HEK293 (cell line): Measurements from ENCODE around the gene BMPR1A.

Experiments used
- CTCF ChIA-PET: fragments of 350-600 bp; formaldehyde crosslinking; extraction: SDS; loops from one replicate; lab custom pipeline; 2021; ENCODE audit warnings: antibody characterized with exemption; lab: Yijun Ruan, JAX
- POLR2A ChIA-PET: fragments of 300-600 bp; formaldehyde crosslinking; extraction: SDS; loops from one replicate; lab custom pipeline; 2020; ENCODE audit warnings: antibody characterized with exemption, inconsistent platforms; lab: Yijun Ruan, JAX
- H3K27ac ChIP-seq: fragments of 200-500 bp; sonication (Bioruptor generic); 2 replicates; pipeline ENCODE4 v1.5.1; 2014; ENCODE audit warnings: low read depth, low read length, control low read depth, inconsistent platforms; ENCODE audit errors: extremely low read depth
- H3K36me3 ChIP-seq, 2 experiments: fragments of 200-500 bp in 1 of 2; sonication (Bioruptor generic) in 1 of 2; 1 replicate in 1 of 2; 2 replicates in 1 of 2; pipeline ENCODE4 v1.5.1; 2014 to 2017; ENCODE audit warnings: inconsistent platforms in 2 of 2, low read length in 2 of 2; ENCODE audit not compliant: control insufficient read depth in 2 of 2, insufficient read depth in 1 of 2
- H3K4me1 ChIP-seq: fragments of 200-500 bp; sonication (Bioruptor generic); 2 replicates; pipeline ENCODE4 v1.5.1; 2014; ENCODE audit warnings: mild to moderate bottlenecking, low read length, inconsistent platforms; ENCODE audit not compliant: control insufficient read depth, insufficient read depth
- H3K4me3 ChIP-seq: 2 replicates; pipeline ENCODE4 v1.5.1; 2011; ENCODE audit warnings: low read depth, mild to moderate bottlenecking, control low read depth, low read length, moderate library complexity
- H3K9me3 ChIP-seq: fragments of 200-500 bp; sonication (Bioruptor generic); 2 replicates; pipeline ENCODE4 v1.5.1; 2014; ENCODE audit warnings: low read depth, low read length, inconsistent platforms; ENCODE audit not compliant: control insufficient read depth, insufficient read depth
- KLF1 ChIP-seq: fragments of 450-650 bp; formaldehyde crosslinking; IDR thresholded peaks from 2 replicates; pipeline ENCODE4 v1.5.1; 2016; ENCODE audit warnings: missing biosample characterization, missing genetic modification characterization
- MZF1 ChIP-seq: fragments of 450-650 bp; formaldehyde crosslinking; IDR thresholded peaks from 2 replicates; pipeline ENCODE4 v1.5.1; 2017; ENCODE audit warnings: missing biosample characterization, missing genetic modification characterization, borderline replicate concordance
- REPIN1 ChIP-seq: fragments of 450-650 bp; formaldehyde crosslinking; IDR thresholded peaks from 2 replicates; pipeline ENCODE4 v1.5.1; 2017; ENCODE audit warnings: missing biosample characterization, missing genetic modification characterization, low read depth
- ZBTB6 ChIP-seq: fragments of 450-650 bp; formaldehyde crosslinking; IDR thresholded peaks from 2 replicates; pipeline ENCODE4 v1.5.1; 2017; ENCODE audit warnings: missing biosample characterization, missing genetic modification characterization
- ZBTB8A ChIP-seq: fragments of 450-650 bp; formaldehyde crosslinking; IDR thresholded peaks from 2 replicates; pipeline ENCODE4 v1.5.1; 2016; ENCODE audit warnings: missing biosample characterization, missing genetic modification characterization
- ZFP41 ChIP-seq: fragments of 450-650 bp; formaldehyde crosslinking; IDR thresholded peaks from 2 replicates; pipeline ENCODE4 v1.5.1; 2016; ENCODE audit warnings: missing biosample characterization, missing genetic modification characterization, borderline replicate concordance
- ZFP69B ChIP-seq: fragments of 450-650 bp; formaldehyde crosslinking; IDR thresholded peaks from 2 replicates; pipeline ENCODE4 v1.5.1; 2016; ENCODE audit warnings: missing biosample characterization, missing genetic modification characterization
- ZNF18 ChIP-seq: fragments of 450-650 bp; formaldehyde crosslinking; IDR thresholded peaks from 2 replicates; pipeline ENCODE4 v1.5.1; 2016; ENCODE audit warnings: missing biosample characterization, missing genetic modification characterization
- ZNF23 ChIP-seq: fragments of 450-650 bp; formaldehyde crosslinking; IDR thresholded peaks from 2 replicates; pipeline ENCODE4 v1.5.1; 2016; ENCODE audit warnings: missing biosample characterization, missing genetic modification characterization, borderline replicate concordance
- ZNF341 ChIP-seq: fragments of 450-650 bp; formaldehyde crosslinking; IDR thresholded peaks from 2 replicates; pipeline ENCODE4; 2016; ENCODE audit warnings: low read depth, missing biosample characterization, missing genetic modification characterization
- ZNF354C ChIP-seq: fragments of 450-650 bp; formaldehyde crosslinking; IDR thresholded peaks from 2 replicates; pipeline ENCODE4 v1.5.1; 2016; ENCODE audit warnings: missing biosample characterization, missing genetic modification characterization, low read depth, borderline replicate concordance
- ZNF362 ChIP-seq: fragments of 450-650 bp; formaldehyde crosslinking; IDR thresholded peaks from 2 replicates; pipeline ENCODE4 v1.5.1; 2016; ENCODE audit warnings: missing biosample characterization, missing genetic modification characterization
- ZNF449 ChIP-seq: fragments of 450-650 bp; formaldehyde crosslinking; IDR thresholded peaks from 2 replicates; pipeline ENCODE4 v1.5.1; 2017; ENCODE audit warnings: missing biosample characterization, mild to moderate bottlenecking, missing genetic modification characterization, moderate library complexity
- ZNF560 ChIP-seq: fragments of 450-650 bp; formaldehyde crosslinking; IDR thresholded peaks from 2 replicates; pipeline ENCODE4 v1.5.1; 2017; ENCODE audit warnings: missing biosample characterization, missing genetic modification characterization, borderline replicate concordance
- ZNF561 ChIP-seq: fragments of 450-650 bp; IDR thresholded peaks from 2 replicates; pipeline ENCODE4 v1.5.1; 2018; ENCODE audit warnings: missing biosample characterization, missing genetic modification characterization, borderline replicate concordance
- ZNF624 ChIP-seq: fragments of 450-650 bp; formaldehyde crosslinking; IDR thresholded peaks from 2 replicates; pipeline ENCODE4 v1.5.1; 2017; ENCODE audit warnings: missing biosample characterization, missing genetic modification characterization
- ZNF677 ChIP-seq: fragments of 450-650 bp; IDR thresholded peaks from 2 replicates; pipeline ENCODE4 v1.5.0; 2018; ENCODE audit warnings: missing biosample characterization, mild to moderate bottlenecking, missing genetic modification characterization, moderate library complexity
- ZNF791 ChIP-seq: fragments of 450-650 bp; formaldehyde crosslinking; IDR thresholded peaks from 2 replicates; pipeline ENCODE4 v1.5.1; 2016; ENCODE audit warnings: missing biosample characterization, missing genetic modification characterization
- ZNF837 ChIP-seq: fragments of 450-650 bp; formaldehyde crosslinking; IDR thresholded peaks from 2 replicates; pipeline ENCODE4 v1.5.1; 2016; ENCODE audit warnings: missing biosample characterization, missing genetic modification characterization
- TF ChIP-seq, protein P1 (sequence below): fragments of 450-650 bp; formaldehyde crosslinking; IDR thresholded peaks from 2 replicates; pipeline ENCODE4 v1.5.1; 2016; ENCODE audit warnings: missing biosample characterization, missing genetic modification characterization
- TF ChIP-seq, protein P2 (sequence below): fragments of 450-650 bp; formaldehyde crosslinking; IDR thresholded peaks from 2 replicates; pipeline ENCODE4 v1.5.1; 2016; ENCODE audit warnings: missing biosample characterization, missing genetic modification characterization
- TF ChIP-seq, protein P3 (sequence below): fragments of 450-650 bp; formaldehyde crosslinking; IDR thresholded peaks from 2 replicates; pipeline ENCODE4 v1.5.1; 2016; ENCODE audit warnings: missing biosample characterization, missing genetic modification characterization
- TF ChIP-seq, protein P4 (sequence below): fragments of 450-650 bp; formaldehyde crosslinking; IDR thresholded peaks from 2 replicates; pipeline ENCODE4 v1.5.1; 2016; ENCODE audit warnings: missing biosample characterization, missing genetic modification characterization

Gene BMPR1A

GRCh38 chr10:86979977-86980448 is 223.6 kb downstream of the BMPR1A start:
- Histone ChIP-seq H3K36me3 (no peaks in the 10 kb centered on the region), H3K4me3 (no peak overlapping the region), H3K27ac (no peak overlapping the region), H3K4me1 (no peaks in the 10 kb centered on the region), H3K9me3 (no peaks in the 10 kb centered on the region)
- POLR2A ChIA-PET, result no interaction called here
- CTCF ChIA-PET, result interaction anchor here (0.6 to 0.9 kb wide), 2 partner anchors 87 kb away, joined by 4 read pairs; no protein-coding TSS in a partner anchor
- TF ChIP-seq ZNF362 (tag by site-specific recombination), result no peak
- TF ChIP-seq, protein P1, sequence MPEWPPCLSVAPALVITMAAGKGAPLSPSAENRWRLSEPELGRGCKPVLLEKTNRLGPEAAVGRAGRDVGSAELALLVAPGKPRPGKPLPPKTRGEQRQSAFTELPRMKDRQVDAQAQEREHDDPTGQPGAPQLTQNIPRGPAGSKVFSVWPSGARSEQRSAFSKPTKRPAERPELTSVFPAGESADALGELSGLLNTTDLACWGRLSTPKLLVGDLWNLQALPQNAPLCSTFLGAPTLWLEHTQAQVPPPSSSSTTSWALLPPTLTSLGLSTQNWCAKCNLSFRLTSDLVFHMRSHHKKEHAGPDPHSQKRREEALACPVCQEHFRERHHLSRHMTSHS (tag by site-specific recombination), result no peak
- no peak for TF ChIP-seq ZNF449
- no peak for TF ChIP-seq ZNF677
- no peak for TF ChIP-seq ZNF560 (tag by site-specific recombination)
- peak; percentile 55 for TF ChIP-seq ZNF341 (tag by site-specific recombination)
- TF ChIP-seq, protein P2, sequence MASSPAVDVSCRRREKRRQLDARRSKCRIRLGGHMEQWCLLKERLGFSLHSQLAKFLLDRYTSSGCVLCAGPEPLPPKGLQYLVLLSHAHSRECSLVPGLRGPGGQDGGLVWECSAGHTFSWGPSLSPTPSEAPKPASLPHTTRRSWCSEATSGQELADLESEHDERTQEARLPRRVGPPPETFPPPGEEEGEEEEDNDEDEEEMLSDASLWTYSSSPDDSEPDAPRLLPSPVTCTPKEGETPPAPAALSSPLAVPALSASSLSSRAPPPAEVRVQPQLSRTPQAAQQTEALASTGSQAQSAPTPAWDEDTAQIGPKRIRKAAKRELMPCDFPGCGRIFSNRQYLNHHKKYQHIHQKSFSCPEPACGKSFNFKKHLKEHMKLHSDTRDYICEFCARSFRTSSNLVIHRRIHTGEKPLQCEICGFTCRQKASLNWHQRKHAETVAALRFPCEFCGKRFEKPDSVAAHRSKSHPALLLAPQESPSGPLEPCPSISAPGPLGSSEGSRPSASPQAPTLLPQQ (tag by site-specific recombination), result no peak
- no peak for TF ChIP-seq ZNF23
- no peak for TF ChIP-seq ZBTB8A
- TF ChIP-seq ZNF624, result no peak
- TF ChIP-seq, protein P3, sequence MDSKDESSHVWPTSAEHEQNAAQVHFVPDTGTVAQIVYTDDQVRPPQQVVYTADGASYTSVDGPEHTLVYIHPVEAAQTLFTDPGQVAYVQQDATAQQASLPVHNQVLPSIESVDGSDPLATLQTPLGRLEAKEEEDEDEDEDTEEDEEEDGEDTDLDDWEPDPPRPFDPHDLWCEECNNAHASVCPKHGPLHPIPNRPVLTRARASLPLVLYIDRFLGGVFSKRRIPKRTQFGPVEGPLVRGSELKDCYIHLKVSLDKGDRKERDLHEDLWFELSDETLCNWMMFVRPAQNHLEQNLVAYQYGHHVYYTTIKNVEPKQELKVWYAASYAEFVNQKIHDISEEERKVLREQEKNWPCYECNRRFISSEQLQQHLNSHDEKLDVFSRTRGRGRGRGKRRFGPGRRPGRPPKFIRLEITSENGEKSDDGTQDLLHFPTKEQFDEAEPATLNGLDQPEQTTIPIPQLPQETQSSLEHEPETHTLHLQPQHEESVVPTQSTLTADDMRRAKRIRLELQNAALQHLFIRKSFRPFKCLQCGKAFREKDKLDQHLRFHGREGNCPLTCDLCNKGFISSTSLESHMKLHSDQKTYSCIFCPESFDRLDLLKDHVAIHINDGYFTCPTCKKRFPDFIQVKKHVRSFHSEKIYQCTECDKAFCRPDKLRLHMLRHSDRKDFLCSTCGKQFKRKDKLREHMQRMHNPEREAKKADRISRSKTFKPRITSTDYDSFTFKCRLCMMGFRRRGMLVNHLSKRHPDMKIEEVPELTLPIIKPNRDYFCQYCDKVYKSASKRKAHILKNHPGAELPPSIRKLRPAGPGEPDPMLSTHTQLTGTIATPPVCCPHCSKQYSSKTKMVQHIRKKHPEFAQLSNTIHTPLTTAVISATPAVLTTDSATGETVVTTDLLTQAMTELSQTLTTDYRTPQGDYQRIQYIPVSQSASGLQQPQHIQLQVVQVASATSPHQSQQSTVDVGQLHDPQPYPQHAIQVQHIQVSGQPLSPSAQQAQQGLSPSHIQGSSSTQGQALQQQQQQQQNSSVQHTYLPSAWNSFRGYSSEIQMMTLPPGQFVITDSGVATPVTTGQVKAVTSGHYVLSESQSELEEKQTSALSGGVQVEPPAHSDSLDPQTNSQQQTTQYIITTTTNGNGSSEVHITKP (tag by site-specific recombination), result peak; percentile 94
- TF ChIP-seq REPIN1, result no peak
- no peak for TF ChIP-seq ZBTB6
- TF ChIP-seq ZNF354C (tag by site-specific recombination), result no peak
- TF ChIP-seq ZNF837 (tag by site-specific recombination), result no peak
- peak; percentile 57; the same call in 1 of the 2 replicates for TF ChIP-seq KLF1 (tag by site-specific recombination)
- no peak for TF ChIP-seq ZFP41 (tag by site-specific recombination)
- TF ChIP-seq ZNF561, result no peak
- TF ChIP-seq, protein P4, sequence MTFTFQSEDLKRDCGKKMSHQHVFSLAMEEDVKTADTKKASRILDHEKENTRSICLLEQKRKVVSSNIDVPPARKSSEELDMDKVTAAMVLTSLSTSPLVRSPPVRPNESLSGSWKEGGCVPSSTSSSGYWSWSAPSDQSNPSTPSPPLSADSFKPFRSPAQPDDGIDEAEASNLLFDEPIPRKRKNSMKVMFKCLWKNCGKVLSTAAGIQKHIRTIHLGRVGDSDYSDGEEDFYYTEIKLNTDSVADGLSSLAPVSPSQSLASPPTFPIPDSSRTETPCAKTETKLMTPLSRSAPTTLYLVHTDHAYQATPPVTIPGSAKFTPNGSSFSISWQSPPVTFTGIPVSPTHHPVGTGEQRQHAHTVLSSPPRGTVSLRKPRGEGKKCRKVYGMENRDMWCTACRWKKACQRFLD (tag by site-specific recombination), result no peak
- no peak for TF ChIP-seq ZFP69B
- no peak for TF ChIP-seq ZNF791
- no peak for TF ChIP-seq MZF1
- no peak for TF ChIP-seq ZNF18 (tag by site-specific recombination)
